Measurements from ENCODE around the gene ROR1. TPM values are rescaled to one million over a fixed set of nuclear protein-coding genes. Genes with fewer than 3 reads are reported as not detected.

The ROR1 gene
- total and polyA plus RNA-seq, 3 experiments from 2014 or later: not detected

GRCh38 chr1:63987628-63988024, 213.8 kb downstream of the ROR1 start:
- no peak overlapping the region for H3K4me3 Mint-ChIP-seq
- Histone ChIP-seq H3K27ac (ENCODE audit: low read depth, low read length) (no peak overlapping the region), H3K4me3 (ENCODE audit: low read length) (no peak overlapping the region), H3K27me3 (ENCODE audit: insufficient read depth, low read length, poor library complexity, severe bottlenecking) (no peaks in the 10 kb centered on the region), H3K4me1 (ENCODE audit: insufficient read depth, low read length) (no peaks in the 10 kb centered on the region), H3K36me3 (ENCODE audit: insufficient read depth, low read length) (no peaks in the 10 kb centered on the region), H3K9me3 (ENCODE audit: low read length) (no peaks in the 10 kb centered on the region)
- H3K4me1 Mint-ChIP-seq: no peaks in the 10 kb centered on the region
- peaks cover 0 to 2% (median 0%) of the 10 kb centered on the region in 5 donors for H3K9me3 Mint-ChIP-seq
- H3K27ac Mint-ChIP-seq: no peak overlapping the region
- H3K36me3 Mint-ChIP-seq: no peaks in the 10 kb centered on the region
- ChIA-PET POLR2A (no interaction called here), CTCF (no interaction called here)
- H3K27me3 Mint-ChIP-seq: peaks cover 0 to 5% of the 10 kb centered on the region in 2 donors
- DNase-seq: no peak

- Histone ChIP-seq H3K36me3 (ENCODE audit: insufficient read depth, low read length) (no peaks in the 10 kb centered on the region), H3K4me3 (ENCODE audit: low read length) (no peak overlapping the region), H3K4me1 (ENCODE audit: insufficient read depth, low read length) (no peaks in the 10 kb centered on the region), H3K27me3 (ENCODE audit: insufficient read depth, low read length, poor library complexity, severe bottlenecking) (no peaks in the 10 kb centered on the region), H3K9me3 (ENCODE audit: low read length) (no peaks in the 10 kb centered on the region), H3K27ac (ENCODE audit: low read depth, low read length) (no peak overlapping the region)
- no peak for DNase-seq
- H3K36me3 Mint-ChIP-seq: no peaks in the 10 kb centered on the region
- H3K9me3 Mint-ChIP-seq: peaks cover 0 to 2% (median 0%) of the 10 kb centered on the region in 5 donors
- H3K4me1 Mint-ChIP-seq: no peaks in the 10 kb centered on the region
- ChIA-PET CTCF (no interaction called here), POLR2A (no interaction called here)
- peaks cover 0 to 5% of the 10 kb centered on the region in 2 donors for H3K27me3 Mint-ChIP-seq
- H3K27ac Mint-ChIP-seq: no peak overlapping the region
- no peak overlapping the region for H3K4me3 Mint-ChIP-seq
Observed at GRCh38 chr1:63988941-63989340, 215.1 kb downstream of the ROR1 start.

GRCh38 chr1:63991685-63992084, 217.9 kb downstream of the ROR1 start:
- no peak overlapping the region for H3K4me3 Mint-ChIP-seq
- DNase-seq: no peak
- peaks cover 0 to 5% of the 10 kb centered on the region in 2 donors for H3K27me3 Mint-ChIP-seq
- Histone ChIP-seq H3K4me1 (ENCODE audit: insufficient read depth, low read length) (no peaks in the 10 kb centered on the region), H3K27ac (ENCODE audit: low read depth, low read length) (no peak overlapping the region), H3K36me3 (ENCODE audit: insufficient read depth, low read length) (no peaks in the 10 kb centered on the region), H3K4me3 (ENCODE audit: low read length) (no peak overlapping the region), H3K9me3 (ENCODE audit: low read length) (no peaks in the 10 kb centered on the region), H3K27me3 (ENCODE audit: insufficient read depth, low read length, poor library complexity, severe bottlenecking) (no peaks in the 10 kb centered on the region)
- H3K27ac Mint-ChIP-seq: no peak overlapping the region
- no peaks in the 10 kb centered on the region for H3K36me3 Mint-ChIP-seq
- ChIA-PET CTCF (no interaction called here), POLR2A (no interaction called here)
- H3K4me1 Mint-ChIP-seq: no peaks in the 10 kb centered on the region
- H3K9me3 Mint-ChIP-seq: peaks cover 0 to 2% (median 0%) of the 10 kb centered on the region in 5 donors

- Mint-ChIP-seq H3K9me3 (peaks cover 0 to 3% (median 0%) of the 10 kb centered on the region in 5 donors), H3K36me3 (no peaks in the 10 kb centered on the region)
Observed at GRCh38 chr1:64000021-64000420, 226.2 kb downstream of the ROR1 start.

GRCh38 chr1:64001038-64001437, 227.2 kb downstream of the ROR1 start:
- Mint-ChIP-seq H3K27me3 (peaks cover 2 to 7% of the 10 kb centered on the region in 2 donors), H3K27ac (no peak overlapping the region), H3K36me3 (no peaks in the 10 kb centered on the region), H3K4me1 (no peaks in the 10 kb centered on the region), H3K9me3 (peaks cover 0 to 3% (median 0%) of the 10 kb centered on the region in 5 donors), H3K4me3 (no peak overlapping the region)
- CTCF ChIA-PET: no interaction called here
- no peaks in the 10 kb centered on the region for H3K27me3 ChIP-seq (ENCODE audit: insufficient read depth, low read length, poor library complexity, severe bottlenecking)
- no peaks in the 10 kb centered on the region for H3K4me1 ChIP-seq (ENCODE audit: insufficient read depth, low read length)
- DNase-seq: no peak
- no peaks in the 10 kb centered on the region for H3K36me3 ChIP-seq (ENCODE audit: insufficient read depth, low read length)
- H3K4me3 ChIP-seq (ENCODE audit: low read length): no peak overlapping the region
- no peaks in the 10 kb centered on the region for H3K9me3 ChIP-seq (ENCODE audit: low read length)
- POLR2A ChIA-PET: no interaction called here
- H3K27ac ChIP-seq (ENCODE audit: low read depth, low read length): no peak overlapping the region

More at GRCh38 chr1:64000021-64000420, 226.2 kb downstream of the ROR1 start:
- Histone ChIP-seq H3K36me3 (ENCODE audit: insufficient read depth, low read length) (no peaks in the 10 kb centered on the region), H3K27ac (ENCODE audit: low read depth, low read length) (no peak overlapping the region), H3K9me3 (ENCODE audit: low read length) (no peaks in the 10 kb centered on the region), H3K27me3 (ENCODE audit: insufficient read depth, low read length, poor library complexity, severe bottlenecking) (no peaks in the 10 kb centered on the region), H3K4me3 (ENCODE audit: low read length) (no peak overlapping the region), H3K4me1 (ENCODE audit: insufficient read depth, low read length) (no peaks in the 10 kb centered on the region)
- peaks cover 0 to 7% of the 10 kb centered on the region in 2 donors for H3K27me3 Mint-ChIP-seq
- POLR2A ChIA-PET: no interaction called here
- no peak overlapping the region for H3K27ac Mint-ChIP-seq
- CTCF ChIA-PET: no interaction called here
- H3K4me3 Mint-ChIP-seq: no peak overlapping the region
- DNase-seq: no peak
- no peaks in the 10 kb centered on the region for H3K4me1 Mint-ChIP-seq

GRCh38 chr1:64004451-64005025, 230.7 kb downstream of the ROR1 start:
- no peaks in the 10 kb centered on the region for H3K4me1 Mint-ChIP-seq
- no peaks in the 10 kb centered on the region for H3K36me3 Mint-ChIP-seq
- no peaks in the 10 kb centered on the region for H3K4me1 ChIP-seq (ENCODE audit: insufficient read depth, low read length)
- no peaks in the 10 kb centered on the region for H3K9me3 ChIP-seq (ENCODE audit: low read length)
- ChIA-PET POLR2A (no interaction called here), CTCF (no interaction called here)
- H3K36me3 ChIP-seq (ENCODE audit: insufficient read depth, low read length): no peaks in the 10 kb centered on the region
- no peak overlapping the region for H3K4me3 ChIP-seq (ENCODE audit: low read length)
- DNase-seq: no peak
- H3K9me3 Mint-ChIP-seq: peaks cover 0 to 3% (median 0%) of the 10 kb centered on the region in 5 donors
- no peak overlapping the region for H3K27ac Mint-ChIP-seq
- H3K27ac ChIP-seq (ENCODE audit: low read depth, low read length): no peak overlapping the region
- peaks cover 2 to 3% of the 10 kb centered on the region in 2 donors for H3K27me3 Mint-ChIP-seq
- no peaks in the 10 kb centered on the region for H3K27me3 ChIP-seq (ENCODE audit: insufficient read depth, low read length, poor library complexity, severe bottlenecking)
- no peak overlapping the region for H3K4me3 Mint-ChIP-seq

- Mint-ChIP-seq H3K36me3 (no peaks in the 10 kb centered on the region), H3K9me3 (peaks cover 0 to 3% (median 0%) of the 10 kb centered on the region in 5 donors), H3K27me3 (peaks cover 3% of the 10 kb centered on the region in 2 donors), H3K4me3 (no peak overlapping the region), H3K27ac (no peak overlapping the region), H3K4me1 (no peaks in the 10 kb centered on the region)
- H3K36me3 ChIP-seq (ENCODE audit: insufficient read depth, low read length): no peaks in the 10 kb centered on the region
- ChIA-PET POLR2A (no interaction called here), CTCF (no interaction called here)
- no peak overlapping the region for H3K4me3 ChIP-seq (ENCODE audit: low read length)
- no peak overlapping the region for H3K27ac ChIP-seq (ENCODE audit: low read depth, low read length)
- no peaks in the 10 kb centered on the region for H3K27me3 ChIP-seq (ENCODE audit: insufficient read depth, low read length, poor library complexity, severe bottlenecking)
- no peaks in the 10 kb centered on the region for H3K4me1 ChIP-seq (ENCODE audit: insufficient read depth, low read length)
- no peak for DNase-seq
- no peaks in the 10 kb centered on the region for H3K9me3 ChIP-seq (ENCODE audit: low read length)
Observed at GRCh38 chr1:64005801-64006200, 232.0 kb downstream of the ROR1 start.

GRCh38 chr1:64006276-64007051, 232.6 kb downstream of the ROR1 start:
- CTCF ChIA-PET: no interaction called here
- no peak overlapping the region for H3K27ac Mint-ChIP-seq

More at GRCh38 chr1:64006276-64007051, 232.6 kb downstream of the ROR1 start:
- H3K4me3 ChIP-seq (ENCODE audit: low read length): no peak overlapping the region
- DNase-seq: no peak
- no peaks in the 10 kb centered on the region for H3K27me3 ChIP-seq (ENCODE audit: insufficient read depth, low read length, poor library complexity, severe bottlenecking)
- H3K4me1 ChIP-seq (ENCODE audit: insufficient read depth, low read length): no peaks in the 10 kb centered on the region
- Mint-ChIP-seq H3K36me3 (no peaks in the 10 kb centered on the region), H3K4me3 (no peak overlapping the region), H3K9me3 (peaks cover 0 to 3% (median 0%) of the 10 kb centered on the region in 5 donors), H3K4me1 (no peaks in the 10 kb centered on the region), H3K27me3 (peaks cover 0 to 3% of the 10 kb centered on the region in 2 donors)
- no peaks in the 10 kb centered on the region for H3K36me3 ChIP-seq (ENCODE audit: insufficient read depth, low read length)
- POLR2A ChIA-PET: no interaction called here
- H3K27ac ChIP-seq (ENCODE audit: low read depth, low read length): no peak overlapping the region
- no peaks in the 10 kb centered on the region for H3K9me3 ChIP-seq (ENCODE audit: low read length)

All from CD8-positive, alpha-beta memory T cell (primary cell).